ENCODE data around the gene GRAPL. TPM values are rescaled to one million over a fixed set of nuclear protein-coding genes. Genes with fewer than 3 reads are reported as not detected.
"Not testable (repeated sequence)": the region's sequence is repeated elsewhere in the genome, so short reads cannot be mapped to it uniquely, and the experiment has no call there.

GRAPL gene
- total RNA-seq, 2 donors from 2014 or later = 4.3 TPM; not detected in 1

DNA sequence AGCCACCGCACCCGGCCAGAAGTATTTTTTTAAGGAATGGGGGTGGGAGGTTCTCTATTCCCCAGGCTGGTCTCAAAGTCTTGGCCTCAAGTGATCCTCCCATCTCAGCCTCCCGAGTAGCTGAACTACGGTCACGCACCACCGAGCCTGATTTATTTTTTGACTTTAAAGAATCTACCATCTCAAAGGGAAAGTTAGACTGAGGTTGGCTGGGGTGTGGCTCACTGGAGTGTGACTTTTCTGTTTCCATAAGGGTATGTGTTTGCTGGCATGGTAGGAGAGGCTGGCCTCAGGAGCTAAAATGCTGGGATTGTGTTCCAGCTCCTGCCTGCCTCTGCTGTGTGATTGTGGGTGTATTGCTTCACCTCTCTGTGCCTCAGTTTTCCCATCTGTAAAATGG is 10.6 kb downstream of the GRAPL start:
- H3K36me3 ChIP-seq; H3K4me3 ChIP-seq; H3K4me1 ChIP-seq (replicated peaks); intact Hi-C loops (cut with DNase I); H3K27ac ChIP-seq; DNase-seq (ENCODE audit: low spot score); H3K27me3 ChIP-seq (replicated peaks; ENCODE audit: insufficient read depth); H3K9me3 ChIP-seq: not testable (repeated sequence)
- no CpG with 5 or more reads among the region's 6 CpGs for WGBS

DNA sequence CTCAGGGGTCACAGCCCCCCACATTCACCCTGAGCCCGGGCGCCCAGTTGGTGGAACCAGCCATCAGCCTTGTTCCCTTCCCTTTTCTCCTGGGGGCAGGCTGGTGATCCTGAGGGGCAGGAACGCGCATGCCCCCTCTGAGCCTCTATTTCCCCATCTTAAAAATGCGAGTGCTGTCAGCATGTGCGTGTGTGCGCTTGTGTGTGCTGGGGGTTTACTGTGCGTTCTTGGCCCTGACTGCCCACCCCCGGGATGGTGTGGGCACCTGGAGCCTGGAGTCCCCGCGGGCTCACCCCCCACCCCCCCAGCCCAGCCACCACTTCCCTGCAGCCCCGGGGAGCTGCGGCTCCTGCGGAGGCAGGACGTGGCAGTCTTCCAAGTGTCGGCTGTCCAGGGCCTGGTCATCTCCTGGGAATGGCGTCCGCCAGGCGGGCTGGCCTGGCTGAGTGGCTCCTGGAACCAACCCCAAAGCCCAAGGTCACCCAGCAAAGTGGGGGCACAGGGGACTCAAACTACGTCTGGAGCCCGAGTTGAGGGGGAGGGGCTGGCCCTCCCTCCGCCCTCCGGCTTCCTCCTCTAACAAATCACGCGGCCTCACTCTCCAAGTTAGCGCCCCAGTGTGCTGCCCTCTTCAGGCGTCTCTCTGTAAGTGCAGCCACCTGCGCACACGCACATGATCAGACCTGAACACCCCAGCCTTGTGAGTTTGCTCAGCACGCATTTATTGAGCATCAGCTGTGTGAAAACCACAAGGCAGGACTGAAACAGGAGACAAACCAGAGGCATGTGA is 14.2 kb downstream of the GRAPL start:
- H3K27me3 ChIP-seq (replicated peaks; ENCODE audit: insufficient read depth); H3K36me3 ChIP-seq; H3K27ac ChIP-seq; DNase-seq (ENCODE audit: low spot score); intact Hi-C loops (cut with DNase I); H3K9me3 ChIP-seq; H3K4me1 ChIP-seq (replicated peaks); H3K4me3 ChIP-seq: not testable (repeated sequence)
- WGBS = 4% methylated on average over 4 of the region's 30 CpGs

DNA sequence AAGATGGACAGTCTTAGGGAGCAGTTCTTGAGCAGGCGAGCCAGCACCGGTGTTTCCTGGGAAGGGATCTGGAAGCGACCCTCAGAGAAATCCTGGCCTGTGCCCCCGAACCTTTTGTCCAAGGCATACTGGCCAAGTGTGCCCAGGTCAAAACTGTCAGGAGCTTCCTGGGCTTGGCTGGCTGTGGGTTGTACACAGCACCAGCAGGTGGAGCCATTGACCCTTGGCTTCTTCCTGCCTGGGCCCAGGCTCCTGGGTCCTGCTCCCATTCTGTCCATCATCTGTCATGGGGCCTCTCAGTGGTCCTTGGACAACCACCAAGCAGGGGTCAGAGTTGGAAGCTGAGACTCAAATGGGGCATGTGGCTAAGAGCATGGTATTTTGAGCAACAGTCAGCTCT is 15.0 kb downstream of the GRAPL start:
- H3K9me3 ChIP-seq; H3K4me1 ChIP-seq (replicated peaks); H3K27ac ChIP-seq; H3K27me3 ChIP-seq (replicated peaks; ENCODE audit: insufficient read depth); H3K36me3 ChIP-seq; intact Hi-C loops (cut with DNase I); H3K4me3 ChIP-seq: not testable (repeated sequence)
- peak in 1 of 4 experiments; percentile 18 for TF ChIP-seq CTCF (IDR thresholded peaks at IDR 0.05)
- peak; percentile 36 for DNase-seq (ENCODE audit: low spot score)
- no CpG with 5 or more reads among the region's 4 CpGs for WGBS

- H3K27ac ChIP-seq; H3K9me3 ChIP-seq; intact Hi-C loops (cut with DNase I); DNase-seq (ENCODE audit: low spot score); H3K27me3 ChIP-seq (replicated peaks; ENCODE audit: insufficient read depth); H3K4me1 ChIP-seq (replicated peaks); H3K36me3 ChIP-seq; H3K4me3 ChIP-seq: not testable (repeated sequence)
- no CpG with 5 or more reads among the region's 5 CpGs for WGBS
These were observed 15.8 kb downstream of the GRAPL start for GRCh38 chr17:19143097-19143777.

GRCh38 chr17:19144373-19144772 is 17.0 kb downstream of the GRAPL start:
- H3K4me3 ChIP-seq; H3K9me3 ChIP-seq; H3K4me1 ChIP-seq (replicated peaks); H3K27me3 ChIP-seq (replicated peaks; ENCODE audit: insufficient read depth); DNase-seq (ENCODE audit: low spot score); H3K36me3 ChIP-seq; intact Hi-C loops (cut with DNase I); H3K27ac ChIP-seq: not testable (repeated sequence)
- 6% methylated on average over 2 of the region's 5 CpGs for WGBS

DNA sequence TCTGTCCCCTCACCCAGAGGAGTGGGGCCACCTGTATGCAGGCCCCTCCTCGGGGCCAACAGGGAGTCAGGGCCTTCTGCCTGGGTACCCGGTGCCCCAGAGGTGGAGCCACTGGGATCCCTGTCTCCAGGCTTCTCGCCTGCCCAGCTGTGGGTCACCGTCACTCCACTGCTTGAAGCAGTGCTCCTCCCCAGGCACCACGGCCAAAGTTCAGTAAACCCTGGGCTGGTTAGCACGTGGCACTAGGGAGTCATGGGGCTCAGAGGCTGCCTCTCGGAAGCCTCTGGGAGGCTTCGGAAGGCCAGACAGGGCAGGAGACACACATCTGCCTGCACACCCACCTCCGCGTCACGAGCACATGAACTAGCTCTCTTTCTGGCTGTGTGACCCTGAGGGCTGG is 18.1 kb downstream of the GRAPL start:
- H3K4me1 ChIP-seq (replicated peaks); H3K36me3 ChIP-seq; H3K27me3 ChIP-seq (replicated peaks; ENCODE audit: insufficient read depth); intact Hi-C loops (cut with DNase I); DNase-seq (ENCODE audit: low spot score); H3K9me3 ChIP-seq; H3K4me3 ChIP-seq; H3K27ac ChIP-seq: not testable (repeated sequence)
- no CpG with 5 or more reads among the region's 11 CpGs for WGBS

- DNase-seq (ENCODE audit: low spot score); H3K36me3 ChIP-seq; H3K27ac ChIP-seq; H3K9me3 ChIP-seq; intact Hi-C loops (cut with DNase I); H3K4me3 ChIP-seq; H3K4me1 ChIP-seq (replicated peaks); H3K27me3 ChIP-seq (replicated peaks; ENCODE audit: insufficient read depth): not testable (repeated sequence)
- no CpG with 5 or more reads among the region's 9 CpGs for WGBS
These were observed 23.6 kb downstream of the GRAPL start for GRCh38 chr17:19150678-19151615.

GRCh38 chr17:19157628-19158027 is 30.2 kb downstream of the GRAPL start:
- DNase-seq (ENCODE audit: low spot score); intact Hi-C loops (cut with DNase I); H3K4me1 ChIP-seq (replicated peaks); H3K27ac ChIP-seq; H3K4me3 ChIP-seq; H3K27me3 ChIP-seq (replicated peaks; ENCODE audit: insufficient read depth); H3K36me3 ChIP-seq; H3K9me3 ChIP-seq: not testable (repeated sequence)
- no CpG with 5 or more reads among the region's 8 CpGs for WGBS

DNA sequence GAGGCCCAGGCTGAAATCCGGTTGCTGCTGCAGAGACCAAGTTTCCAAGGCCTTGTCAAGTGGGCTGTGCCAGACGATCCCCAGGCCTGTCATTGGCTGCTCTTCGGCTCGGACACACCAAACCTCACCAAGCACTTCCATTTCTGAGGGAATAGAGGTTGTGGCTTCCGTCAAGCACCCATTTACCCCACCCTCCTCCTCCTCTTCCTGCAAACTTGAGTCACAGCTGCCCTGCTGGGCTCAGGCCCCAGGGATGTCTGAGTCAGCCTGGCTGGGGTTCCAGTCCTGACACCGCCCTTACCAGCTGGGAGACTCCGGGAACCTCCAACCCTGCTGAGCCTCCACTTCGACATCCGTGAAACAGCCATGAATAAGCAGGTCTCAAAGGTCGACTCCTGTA is 31.1 kb downstream of the GRAPL start:
- no CpG with 5 or more reads among the region's 10 CpGs for WGBS
- H3K4me3 ChIP-seq; H3K36me3 ChIP-seq; intact Hi-C loops (cut with DNase I); DNase-seq (ENCODE audit: low spot score); H3K9me3 ChIP-seq; H3K4me1 ChIP-seq (replicated peaks); H3K27ac ChIP-seq; H3K27me3 ChIP-seq (replicated peaks; ENCODE audit: insufficient read depth): not testable (repeated sequence)

GRCh38 chr17:19158938-19159337 is 31.5 kb downstream of the GRAPL start:
- intact Hi-C loops (cut with DNase I); H3K4me3 ChIP-seq; H3K4me1 ChIP-seq (replicated peaks); H3K27ac ChIP-seq; H3K9me3 ChIP-seq; H3K36me3 ChIP-seq; H3K27me3 ChIP-seq (replicated peaks; ENCODE audit: insufficient read depth); DNase-seq (ENCODE audit: low spot score): not testable (repeated sequence)
- WGBS = no CpG with 5 or more reads among the region's 2 CpGs
